ENCODE results near the gene CENPS. TPM values are rescaled to one million over a fixed set of nuclear protein-coding genes. Genes with fewer than 3 reads are reported as not detected.

Gene CENPS
- total RNA-seq (2021) = 28.5 and 35.9 TPM in 2 replicates
- Bru-seq, nascent RNA = percentile 81 among the genes with signal in this experiment
- percentile 83 among the genes with signal in this experiment for BruChase-seq, experiment 1, labeled RNA remaining after a 2-hour chase
- percentile 88 among the genes with signal in this experiment for BruChase-seq, experiment 2, labeled RNA remaining after a 6-hour chase
- long read RNA-seq, transcript CENPS-201 (5 exons, 896 nt) = minor isoform, 34 of 76 reads
- long read RNA-seq, transcript CENPS-204 (5 exons, 914 nt) = major isoform, 38 of 76 reads
- long read RNA-seq, partial matches to known transcripts = 0 of 76 reads
- long read RNA-seq, other reads (novel, unspliced or antisense) = 1 of 76 reads

DNA sequence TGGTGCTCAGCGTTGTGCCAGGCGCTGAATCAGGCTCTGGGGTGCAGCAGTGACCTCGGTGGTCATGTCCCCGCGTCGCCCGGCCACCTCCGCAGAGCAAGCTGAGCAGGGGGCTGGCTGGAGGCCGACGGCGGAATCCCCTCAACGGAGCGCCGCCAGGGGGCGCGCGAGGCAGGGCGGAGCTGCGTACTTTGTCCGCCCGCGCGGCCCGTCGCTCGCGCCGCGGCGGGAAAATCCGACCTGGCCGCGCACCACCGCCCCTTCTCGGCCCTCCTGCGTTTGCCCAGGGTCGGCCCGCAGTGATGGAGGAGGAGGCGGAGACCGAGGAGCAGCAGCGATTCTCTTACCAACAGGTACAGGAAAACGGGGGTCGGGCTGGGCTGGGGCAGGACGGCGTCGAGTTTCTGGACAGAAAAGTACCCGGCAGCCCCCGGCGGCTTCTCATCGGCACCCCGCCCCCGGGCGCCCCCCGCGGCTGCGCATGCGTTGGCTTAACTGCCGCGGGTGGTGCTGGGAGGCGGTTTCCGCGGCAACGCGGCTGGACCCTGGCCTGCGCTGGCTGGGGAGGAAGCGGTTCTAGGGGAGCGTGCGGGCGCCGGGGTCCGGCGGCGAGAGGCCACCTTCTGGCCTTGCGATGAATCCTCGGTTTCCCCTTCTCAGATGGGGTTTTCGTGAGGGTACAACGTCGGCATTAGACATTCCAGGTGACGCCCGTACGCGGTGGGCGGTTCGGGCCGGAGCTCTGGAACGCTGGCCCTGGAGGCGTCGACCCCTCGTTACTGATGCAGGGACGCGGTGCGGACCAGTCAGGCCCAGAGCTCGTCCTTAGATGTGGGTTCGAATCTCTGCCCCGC lies at the start of gene CENPS:
TSS of gene CENPS (plus strand) at position 218 of the 854 bp plus-strand sequence. CDS start at position 303, 85 bp downstream.
- Histone ChIP-seq H3K36me3 (ENCODE audit: low read depth) (no peaks in the 10 kb centered on the region), H3K9me3 (ENCODE audit: insufficient read depth, low read depth) (no peaks in the 10 kb centered on the region), H4K20me1 (ENCODE audit: insufficient read depth) (no peaks in the 10 kb centered on the region), H3K9me2 (ENCODE audit: insufficient read depth) (no peaks in the 10 kb centered on the region), H3F3A (ENCODE audit: insufficient read depth, low read depth) (no peaks in the 10 kb centered on the region; the same call in 1 of the 2 replicates), H3K4me2 (peak within 1 kb of the TSS; percentile 86), H3K4me1 (replicated peaks; ENCODE audit: insufficient read depth) (peaks cover 10% of the 10 kb centered on the region), H3K27ac (peak within 1 kb of the TSS; percentile 26; the same call in 1 of the 2 replicates), H3K27me3 (ENCODE audit: insufficient read depth, low read depth) (no peaks in the 10 kb centered on the region), H3K79me2 (ENCODE audit: low read depth) (peaks cover 13% of the 10 kb centered on the region), H3K4me3 (peak within 1 kb of the TSS; percentile 71), H2AFZ (peak within 1 kb of the TSS; percentile 93)
- peak; percentile 65 to 90 for DNase-seq
- ChIA-PET CTCF (interaction anchor here (0.6 to 3.3 kb wide), 3 partner anchors 36 to 64 kb away, joined by 3 to 19 read pairs (median 4); no protein-coding TSS in a partner anchor), POLR2A (ENCODE audit: unreplicated experiment) (interaction anchor here (0.5 to 0.6 kb wide), 2 partner anchors 64 to 397 kb away, joined by 3 read pairs; no protein-coding TSS in a partner anchor)
- intact Hi-C loops (cut with micrococcal nuclease; ENCODE audit: unreplicated experiment) = loop anchor here (1.0 to 2.0 kb wide), 3 partner anchors 44 to 605 kb away; partner anchors contain the start of gene PEX14
- BruUV-seq (replicated peaks) = TSS peak; percentile 60
- TF ChIP-seq, protein P1, sequence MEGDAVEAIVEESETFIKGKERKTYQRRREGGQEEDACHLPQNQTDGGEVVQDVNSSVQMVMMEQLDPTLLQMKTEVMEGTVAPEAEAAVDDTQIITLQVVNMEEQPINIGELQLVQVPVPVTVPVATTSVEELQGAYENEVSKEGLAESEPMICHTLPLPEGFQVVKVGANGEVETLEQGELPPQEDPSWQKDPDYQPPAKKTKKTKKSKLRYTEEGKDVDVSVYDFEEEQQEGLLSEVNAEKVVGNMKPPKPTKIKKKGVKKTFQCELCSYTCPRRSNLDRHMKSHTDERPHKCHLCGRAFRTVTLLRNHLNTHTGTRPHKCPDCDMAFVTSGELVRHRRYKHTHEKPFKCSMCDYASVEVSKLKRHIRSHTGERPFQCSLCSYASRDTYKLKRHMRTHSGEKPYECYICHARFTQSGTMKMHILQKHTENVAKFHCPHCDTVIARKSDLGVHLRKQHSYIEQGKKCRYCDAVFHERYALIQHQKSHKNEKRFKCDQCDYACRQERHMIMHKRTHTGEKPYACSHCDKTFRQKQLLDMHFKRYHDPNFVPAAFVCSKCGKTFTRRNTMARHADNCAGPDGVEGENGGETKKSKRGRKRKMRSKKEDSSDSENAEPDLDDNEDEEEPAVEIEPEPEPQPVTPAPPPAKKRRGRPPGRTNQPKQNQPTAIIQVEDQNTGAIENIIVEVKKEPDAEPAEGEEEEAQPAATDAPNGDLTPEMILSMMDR (conservative IDR thresholded peaks at IDR 0.05) = peak; percentile 82
- TF ChIP-seq EZH2 (IDR thresholded peaks at IDR 0.05; ENCODE audit: low read depth) = no peak

DNA sequence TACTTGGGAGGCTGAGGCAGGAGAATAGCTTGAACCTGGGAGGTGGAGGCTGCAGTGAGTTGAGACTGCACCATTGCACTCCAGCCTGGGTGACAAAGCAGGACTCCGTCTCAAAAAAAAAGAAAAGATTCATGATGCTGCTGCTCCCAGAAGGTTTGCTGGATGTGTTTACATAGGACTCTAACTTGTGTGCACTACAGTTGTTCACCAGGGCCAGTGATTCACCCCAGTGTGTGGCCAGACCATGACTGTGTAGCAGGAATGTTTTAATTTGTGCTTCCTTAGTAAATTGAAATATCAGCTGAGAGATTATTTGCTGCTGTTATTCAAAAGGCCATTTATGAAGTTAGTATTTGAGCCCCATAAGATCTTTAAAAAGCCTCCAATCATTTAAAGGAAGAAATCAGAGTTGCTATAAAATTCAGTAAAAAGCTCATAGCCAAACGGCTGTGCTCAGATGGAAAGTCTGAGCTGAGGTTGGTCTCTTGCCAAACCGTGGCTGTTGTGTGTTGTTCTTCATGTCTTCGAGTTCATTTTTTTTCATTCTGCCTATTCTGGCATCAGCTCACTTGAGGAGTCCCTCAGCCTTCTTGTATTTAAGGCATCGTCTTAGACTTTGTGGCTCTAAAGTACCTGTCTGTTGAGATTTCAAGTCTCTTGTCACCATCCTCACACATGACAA lies 49.5 kb upstream of the CENPS start:
- no peaks in the 10 kb centered on the region for H3K27me3 ChIP-seq (ENCODE audit: insufficient read depth, low read depth)
- H3K9me2 ChIP-seq (ENCODE audit: insufficient read depth) = no peaks in the 10 kb centered on the region
- BruUV-seq (replicated peaks) = no TSS peak
- no peaks in the 10 kb centered on the region for H3K9me3 ChIP-seq (ENCODE audit: insufficient read depth, low read depth)
- H3F3A ChIP-seq (ENCODE audit: insufficient read depth, low read depth) = peaks cover 35% of the 10 kb centered on the region
- H3K79me2 ChIP-seq (ENCODE audit: low read depth) = no peaks in the 10 kb centered on the region
- TF ChIP-seq EZH2 (IDR thresholded peaks at IDR 0.05; ENCODE audit: low read depth) = no peak
- TF ChIP-seq, protein P1 (conservative IDR thresholded peaks at IDR 0.05) = no peak
- peaks cover 39% of the 10 kb centered on the region for H3K4me1 ChIP-seq (replicated peaks; ENCODE audit: insufficient read depth)
- peak overlapping the region; percentile 95 for H3K27ac ChIP-seq
- H2AFZ ChIP-seq = no peak overlapping the region
- ChIA-PET POLR2A (ENCODE audit: unreplicated experiment) (interaction anchor here (0.6 kb wide), 2 partner anchors 12 to 709 kb away, joined by 3 to 5 read pairs; no protein-coding TSS in a partner anchor), CTCF (no interaction called here)
- peak overlapping the region; percentile 47 for H3K4me2 ChIP-seq
- peak in 1 of 2 experiments; percentile 76 for DNase-seq
- H3K36me3 ChIP-seq (ENCODE audit: low read depth) = no peaks in the 10 kb centered on the region
- H4K20me1 ChIP-seq (ENCODE audit: insufficient read depth) = no peaks in the 10 kb centered on the region
- H3K4me3 ChIP-seq = no peak overlapping the region
- intact Hi-C loops (cut with micrococcal nuclease; ENCODE audit: unreplicated experiment) = no loop called here

DNA sequence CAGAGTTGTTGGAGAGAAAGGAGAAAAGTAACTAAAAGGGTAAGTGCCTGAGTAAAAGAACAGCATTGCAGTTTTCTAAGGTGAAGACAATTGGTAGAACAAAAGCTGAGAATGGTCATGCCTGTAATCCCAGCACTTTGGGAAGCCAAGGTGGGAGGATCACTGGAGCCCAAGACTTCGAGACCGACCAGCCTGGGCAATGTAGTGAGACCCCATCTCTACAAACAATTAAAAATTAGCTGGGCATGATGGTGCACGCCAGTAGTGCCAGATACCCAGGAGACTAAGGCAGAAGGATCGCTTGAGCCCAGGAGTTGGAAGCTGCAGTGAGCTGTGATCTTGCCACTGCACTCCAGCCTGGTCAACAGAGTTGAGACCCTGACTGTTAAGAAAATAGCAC lies 46.6 kb upstream of the CENPS start:
- H3K79me2 ChIP-seq (ENCODE audit: low read depth) = no peaks in the 10 kb centered on the region
- no peaks in the 10 kb centered on the region for H3K9me2 ChIP-seq (ENCODE audit: insufficient read depth)
- no peaks in the 10 kb centered on the region for H3K9me3 ChIP-seq (ENCODE audit: insufficient read depth, low read depth)
- no peak for DNase-seq
- no peaks in the 10 kb centered on the region for H3K36me3 ChIP-seq (ENCODE audit: low read depth)
- no peaks in the 10 kb centered on the region for H3K27me3 ChIP-seq (ENCODE audit: insufficient read depth, low read depth)
- peaks cover 46% of the 10 kb centered on the region for H3F3A ChIP-seq (ENCODE audit: insufficient read depth, low read depth)
- POLR2A ChIA-PET (ENCODE audit: unreplicated experiment) = no interaction called here
- no TSS peak for BruUV-seq (replicated peaks)
- H3K27ac ChIP-seq = no peak overlapping the region
- H3K4me2 ChIP-seq = no peak overlapping the region
- intact Hi-C loops (cut with micrococcal nuclease; ENCODE audit: unreplicated experiment) = no loop called here
- no peak overlapping the region for H2AFZ ChIP-seq
- TF ChIP-seq EZH2 (IDR thresholded peaks at IDR 0.05; ENCODE audit: low read depth) = no peak
- TF ChIP-seq, protein P1 (conservative IDR thresholded peaks at IDR 0.05) = no peak
- no peak overlapping the region for H3K4me3 ChIP-seq
- CTCF ChIA-PET = no interaction called here
- H3K4me1 ChIP-seq (replicated peaks; ENCODE audit: insufficient read depth) = peaks cover 49% of the 10 kb centered on the region
- H4K20me1 ChIP-seq (ENCODE audit: insufficient read depth) = no peaks in the 10 kb centered on the region
